Measurements from ENCODE around the gene CCDC15.
"Not testable (repeated sequence)": the region's sequence is repeated elsewhere in the genome, so short reads cannot be mapped to it uniquely, and the experiment has no call there.

CCDC15 gene

GRCh38 chr11:125056111-125056510 is 102.1 kb downstream of the CCDC15 start:
- not testable (repeated sequence) for H3K4me1 ChIP-seq (ENCODE audit: control insufficient read depth, insufficient read depth, low read length); H3K27ac ChIP-seq (ENCODE audit: low read depth, low read length); H3K27me3 ChIP-seq (ENCODE audit: control insufficient read depth, insufficient read depth, low read length); H3K36me3 ChIP-seq (ENCODE audit: control insufficient read depth, insufficient read depth, low read length); H3K4me3 ChIP-seq (ENCODE audit: low read depth, low read length); H3K9ac ChIP-seq (ENCODE audit: low read length); H3K9me3 ChIP-seq (ENCODE audit: control insufficient read depth, insufficient read depth, low read depth, low read length)

DNA sequence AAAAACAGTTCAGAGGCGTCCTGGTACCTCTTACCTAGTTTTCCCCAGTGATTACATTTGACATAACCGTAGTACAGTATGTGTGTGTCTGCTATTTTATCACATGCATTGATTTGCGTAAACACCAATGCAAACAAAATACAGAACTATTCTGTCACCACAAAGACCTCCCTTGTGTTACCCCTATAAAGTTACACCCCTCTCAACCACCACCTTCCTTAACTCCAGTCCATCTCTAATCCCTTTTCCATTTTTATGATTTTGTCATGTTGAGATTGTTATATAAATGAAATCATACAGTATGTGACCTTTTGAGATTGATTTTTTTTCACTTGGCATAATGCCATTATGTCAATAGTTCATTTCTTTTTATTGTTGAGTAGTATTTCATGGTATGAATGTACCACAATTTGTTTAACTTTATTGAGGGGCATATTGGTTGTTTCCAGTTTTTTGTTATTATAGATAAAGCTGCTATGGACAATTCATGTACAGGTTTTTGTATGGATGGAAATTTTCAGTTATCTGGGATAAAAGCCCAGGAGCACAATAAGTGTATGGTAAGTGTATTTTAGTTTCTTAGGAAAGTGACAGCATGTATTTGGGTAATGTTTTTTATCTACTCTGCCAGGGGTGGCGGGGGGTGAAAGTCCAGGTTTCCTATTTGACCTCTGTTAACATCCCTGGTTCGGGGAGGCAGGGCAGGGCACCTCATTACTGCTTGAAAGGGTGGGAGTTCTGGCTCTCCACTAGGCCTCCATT is 103.1 kb downstream of the CCDC15 start:
- no peaks in the 10 kb centered on the region; the same call in 1 of the 2 replicates for H3K4me1 ChIP-seq (ENCODE audit: control insufficient read depth, insufficient read depth, low read length)
- no peak overlapping the region for H3K9ac ChIP-seq (ENCODE audit: low read length)
- H3K4me3 ChIP-seq (ENCODE audit: low read depth, low read length) = no peak overlapping the region
- peaks cover 17% of the 10 kb centered on the region for H3K27me3 ChIP-seq (ENCODE audit: control insufficient read depth, insufficient read depth, low read length)
- H3K36me3 ChIP-seq (ENCODE audit: control insufficient read depth, insufficient read depth, low read length) = no peaks in the 10 kb centered on the region
- no peak overlapping the region for H3K27ac ChIP-seq (ENCODE audit: low read depth, low read length)
- no peaks in the 10 kb centered on the region for H3K9me3 ChIP-seq (ENCODE audit: control insufficient read depth, insufficient read depth, low read depth, low read length)

GRCh38 chr11:125057693-125058016 is 103.7 kb downstream of the CCDC15 start:
- H3K27me3 ChIP-seq (ENCODE audit: control insufficient read depth, insufficient read depth, low read length) = peaks cover 22% of the 10 kb centered on the region
- H3K4me1 ChIP-seq (ENCODE audit: control insufficient read depth, insufficient read depth, low read length) = no peaks in the 10 kb centered on the region; the same call in 1 of the 2 replicates
- no peak overlapping the region for H3K9ac ChIP-seq (ENCODE audit: low read length)
- no peak overlapping the region for H3K4me3 ChIP-seq (ENCODE audit: low read depth, low read length)
- no peaks in the 10 kb centered on the region for H3K36me3 ChIP-seq (ENCODE audit: control insufficient read depth, insufficient read depth, low read length)
- no peaks in the 10 kb centered on the region for H3K9me3 ChIP-seq (ENCODE audit: control insufficient read depth, insufficient read depth, low read depth, low read length)
- H3K27ac ChIP-seq (ENCODE audit: low read depth, low read length) = no peak overlapping the region

DNA sequence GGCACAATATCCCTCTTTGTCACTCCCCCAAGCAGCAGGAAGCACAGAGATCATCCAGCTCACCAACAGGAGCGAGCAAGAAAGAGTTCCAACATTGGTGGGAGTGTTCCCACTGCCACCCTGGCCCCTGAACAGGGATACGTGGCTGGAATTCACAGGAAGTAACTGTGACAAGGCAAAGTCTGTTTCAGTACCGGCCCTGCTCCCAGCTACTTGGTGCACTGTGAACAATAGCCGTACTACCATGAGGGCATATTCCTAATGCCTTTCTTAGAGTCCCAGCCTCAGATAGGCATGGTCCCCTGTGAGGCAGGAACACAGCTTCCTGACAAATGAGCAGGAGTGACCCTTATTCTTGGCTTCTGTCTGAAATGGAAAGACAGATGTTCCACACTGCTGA is 107.3 kb downstream of the CCDC15 start:
- Histone ChIP-seq H3K4me1 (ENCODE audit: control insufficient read depth, insufficient read depth, low read length) (no peaks in the 10 kb centered on the region; the same call in 1 of the 2 replicates), H3K9me3 (ENCODE audit: control insufficient read depth, insufficient read depth, low read depth, low read length) (no peaks in the 10 kb centered on the region), H3K9ac (ENCODE audit: low read length) (no peak overlapping the region), H3K4me3 (ENCODE audit: low read depth, low read length) (no peak overlapping the region), H3K27ac (ENCODE audit: low read depth, low read length) (no peak overlapping the region), H3K36me3 (ENCODE audit: control insufficient read depth, insufficient read depth, low read length) (no peaks in the 10 kb centered on the region), H3K27me3 (ENCODE audit: control insufficient read depth, insufficient read depth, low read length) (peaks cover 57% of the 10 kb centered on the region)

DNA sequence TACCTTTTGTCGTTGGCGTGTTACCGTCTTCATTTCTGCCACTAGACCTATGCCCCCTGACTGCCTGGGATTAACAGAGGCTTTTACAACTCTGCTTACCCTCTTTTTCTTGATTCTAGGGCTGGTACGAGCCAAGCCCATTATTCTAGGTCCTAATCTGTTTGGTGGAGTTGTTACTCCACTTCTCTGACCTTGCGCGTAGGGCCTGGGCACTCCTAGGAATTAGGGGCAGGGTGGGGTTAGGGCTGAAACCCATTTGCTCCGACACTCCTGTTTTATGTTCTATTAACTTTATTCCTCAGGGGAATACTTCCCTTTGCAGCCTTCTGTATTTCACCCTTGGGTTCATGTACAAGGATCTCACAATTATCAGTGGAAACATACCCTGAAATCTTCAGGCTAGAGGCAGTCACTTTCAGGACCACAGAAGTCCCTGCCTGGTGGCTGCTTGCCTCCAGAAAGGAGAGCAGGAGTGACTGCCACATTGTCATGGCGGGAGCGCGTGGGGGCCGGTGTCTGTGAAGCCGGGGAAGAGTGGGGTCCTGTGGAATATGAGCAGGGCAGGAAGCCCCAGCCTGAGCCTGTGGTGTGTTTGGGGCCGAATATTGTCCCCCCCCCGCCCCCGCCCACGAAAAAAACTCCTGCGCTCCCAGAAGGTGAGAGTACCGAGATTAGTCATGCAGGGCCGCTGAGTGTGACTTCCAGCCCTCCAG is 108.4 kb downstream of the CCDC15 start:
- Histone ChIP-seq H3K27ac (ENCODE audit: low read depth, low read length) (no peak overlapping the region), H3K9me3 (ENCODE audit: control insufficient read depth, insufficient read depth, low read depth, low read length) (no peaks in the 10 kb centered on the region), H3K4me1 (ENCODE audit: control insufficient read depth, insufficient read depth, low read length) (no peaks in the 10 kb centered on the region; the same call in 1 of the 2 replicates), H3K27me3 (ENCODE audit: control insufficient read depth, insufficient read depth, low read length) (peaks cover 57% of the 10 kb centered on the region), H3K9ac (ENCODE audit: low read length) (peak overlapping the region; percentile 52), H3K36me3 (ENCODE audit: control insufficient read depth, insufficient read depth, low read length) (no peaks in the 10 kb centered on the region), H3K4me3 (ENCODE audit: low read depth, low read length) (peak overlapping the region; percentile 80)

DNA sequence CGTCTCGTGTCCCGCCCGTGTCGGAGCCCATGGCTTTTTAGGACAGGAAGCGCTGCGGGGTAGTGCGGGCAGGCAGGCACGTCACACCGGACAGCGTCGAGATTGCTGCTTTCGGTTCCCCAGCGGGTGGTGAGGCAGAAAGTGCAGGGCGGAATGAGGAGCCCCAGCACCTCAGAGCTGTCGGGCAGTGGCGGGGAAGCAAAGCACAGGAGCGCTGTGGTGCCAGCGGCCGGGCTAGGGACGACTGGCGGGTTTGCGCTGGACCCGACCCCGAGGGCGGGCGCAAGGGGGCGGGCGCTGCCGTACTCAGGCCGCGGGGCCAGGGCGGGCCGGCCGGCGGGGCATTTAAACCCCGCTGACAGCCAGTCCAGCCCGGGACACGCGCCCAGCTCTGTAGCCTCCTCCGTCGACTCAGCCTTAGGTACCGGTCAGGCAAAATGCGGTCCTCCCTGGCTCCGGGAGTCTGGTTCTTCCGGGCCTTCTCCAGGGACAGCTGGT is 109.0 kb downstream of the CCDC15 start, which contains the start of gene SLC37A2:
SLC37A2 (plus strand) TSS at position 375 of the 498 bp plus-strand sequence; CDS start at position 438, 63 bp downstream.
- H3K36me3 ChIP-seq (ENCODE audit: control insufficient read depth, insufficient read depth, low read length) = no peaks in the 10 kb centered on the region
- no peak within 1 kb of the TSS for H3K27ac ChIP-seq (ENCODE audit: low read depth, low read length)
- H3K4me1 ChIP-seq (ENCODE audit: control insufficient read depth, insufficient read depth, low read length) = no peaks in the 10 kb centered on the region; the same call in 1 of the 2 replicates
- H3K4me3 ChIP-seq (ENCODE audit: low read depth, low read length) = peak within 1 kb of the TSS; percentile 80
- H3K9ac ChIP-seq (ENCODE audit: low read length) = peak within 1 kb of the TSS; percentile 52
- H3K27me3 ChIP-seq (ENCODE audit: control insufficient read depth, insufficient read depth, low read length) = peaks cover 57% of the 10 kb centered on the region
- no peaks in the 10 kb centered on the region for H3K9me3 ChIP-seq (ENCODE audit: control insufficient read depth, insufficient read depth, low read depth, low read length)

- Histone ChIP-seq H3K4me1 (ENCODE audit: control insufficient read depth, insufficient read depth, low read length) (no peaks in the 10 kb centered on the region; the same call in 1 of the 2 replicates), H3K4me3 (ENCODE audit: low read depth, low read length) (peak overlapping the region; percentile 80), H3K9ac (ENCODE audit: low read length) (peak overlapping the region; percentile 26), H3K36me3 (ENCODE audit: control insufficient read depth, insufficient read depth, low read length) (no peaks in the 10 kb centered on the region), H3K27me3 (ENCODE audit: control insufficient read depth, insufficient read depth, low read length) (peaks cover 57% of the 10 kb centered on the region), H3K27ac (ENCODE audit: low read depth, low read length) (no peak overlapping the region), H3K9me3 (ENCODE audit: control insufficient read depth, insufficient read depth, low read depth, low read length) (no peaks in the 10 kb centered on the region)
Measured at GRCh38 chr11:125063429-125064043, 109.5 kb downstream of the CCDC15 start.

DNA sequence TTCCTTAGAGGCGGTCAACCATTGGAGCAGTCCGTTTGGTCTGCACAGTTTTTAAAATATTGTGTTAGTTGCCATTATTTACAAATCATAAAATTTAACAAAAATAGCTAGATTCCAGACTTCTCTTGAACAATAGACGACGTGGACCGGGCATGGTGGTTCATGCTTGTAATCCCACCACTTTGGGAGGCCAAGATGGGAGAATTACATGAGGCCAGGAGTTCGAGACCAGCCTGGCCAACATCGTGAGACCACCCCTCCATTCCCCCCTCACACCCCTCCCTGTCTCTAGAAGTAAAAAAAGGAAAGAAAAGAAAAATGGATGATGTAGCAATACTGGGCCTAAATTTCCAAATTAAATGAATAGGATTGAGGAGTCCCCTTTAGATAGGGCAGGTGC is 110.1 kb downstream of the CCDC15 start:
- Histone ChIP-seq H3K27ac (ENCODE audit: low read depth, low read length) (no peak overlapping the region), H3K4me1 (ENCODE audit: control insufficient read depth, insufficient read depth, low read length) (no peaks in the 10 kb centered on the region; the same call in 1 of the 2 replicates), H3K4me3 (ENCODE audit: low read depth, low read length) (peak overlapping the region; percentile 80), H3K27me3 (ENCODE audit: control insufficient read depth, insufficient read depth, low read length) (peaks cover 57% of the 10 kb centered on the region), H3K36me3 (ENCODE audit: control insufficient read depth, insufficient read depth, low read length) (no peaks in the 10 kb centered on the region), H3K9me3 (ENCODE audit: control insufficient read depth, insufficient read depth, low read depth, low read length) (no peaks in the 10 kb centered on the region), H3K9ac (ENCODE audit: low read length) (no peak overlapping the region)

DNA sequence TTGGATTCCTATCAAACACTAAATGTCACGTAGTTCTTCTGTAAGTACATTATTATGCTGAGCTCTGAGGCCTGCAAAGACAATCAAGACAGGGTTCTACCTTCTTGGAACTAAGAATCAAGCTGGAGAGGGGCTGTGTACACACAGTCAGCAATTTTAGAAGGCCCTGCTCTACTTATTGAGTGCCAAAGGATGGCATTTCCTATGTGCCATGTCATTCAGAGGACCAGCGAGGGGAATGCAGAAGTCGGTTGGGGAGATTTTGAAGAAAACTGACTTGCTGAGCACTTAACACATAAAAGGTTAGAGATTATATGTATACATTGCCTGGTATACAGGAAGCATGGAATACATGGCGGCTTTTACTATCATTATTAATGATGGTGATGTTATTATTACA is 114.4 kb downstream of the CCDC15 start:
- H3K9ac ChIP-seq (ENCODE audit: low read length) = no peak overlapping the region
- no peaks in the 10 kb centered on the region for H3K36me3 ChIP-seq (ENCODE audit: control insufficient read depth, insufficient read depth, low read length)
- H3K27me3 ChIP-seq (ENCODE audit: control insufficient read depth, insufficient read depth, low read length) = peaks cover 28% of the 10 kb centered on the region
- H3K4me3 ChIP-seq (ENCODE audit: low read depth, low read length) = no peak overlapping the region
- H3K27ac ChIP-seq (ENCODE audit: low read depth, low read length) = no peak overlapping the region
- H3K9me3 ChIP-seq (ENCODE audit: control insufficient read depth, insufficient read depth, low read depth, low read length) = no peaks in the 10 kb centered on the region
- H3K4me1 ChIP-seq (ENCODE audit: control insufficient read depth, insufficient read depth, low read length) = peaks cover 13% of the 10 kb centered on the region

GRCh38 chr11:125069008-125069407 is 115.0 kb downstream of the CCDC15 start:
- H3K4me3 ChIP-seq (ENCODE audit: low read depth, low read length) = no peak overlapping the region
- peaks cover 22% of the 10 kb centered on the region for H3K27me3 ChIP-seq (ENCODE audit: control insufficient read depth, insufficient read depth, low read length)
- H3K9me3 ChIP-seq (ENCODE audit: control insufficient read depth, insufficient read depth, low read depth, low read length) = no peaks in the 10 kb centered on the region
- no peak overlapping the region for H3K9ac ChIP-seq (ENCODE audit: low read length)
- no peaks in the 10 kb centered on the region for H3K36me3 ChIP-seq (ENCODE audit: control insufficient read depth, insufficient read depth, low read length)
- H3K4me1 ChIP-seq (ENCODE audit: control insufficient read depth, insufficient read depth, low read length) = peaks cover 13% of the 10 kb centered on the region
- H3K27ac ChIP-seq (ENCODE audit: low read depth, low read length) = no peak overlapping the region

DNA sequence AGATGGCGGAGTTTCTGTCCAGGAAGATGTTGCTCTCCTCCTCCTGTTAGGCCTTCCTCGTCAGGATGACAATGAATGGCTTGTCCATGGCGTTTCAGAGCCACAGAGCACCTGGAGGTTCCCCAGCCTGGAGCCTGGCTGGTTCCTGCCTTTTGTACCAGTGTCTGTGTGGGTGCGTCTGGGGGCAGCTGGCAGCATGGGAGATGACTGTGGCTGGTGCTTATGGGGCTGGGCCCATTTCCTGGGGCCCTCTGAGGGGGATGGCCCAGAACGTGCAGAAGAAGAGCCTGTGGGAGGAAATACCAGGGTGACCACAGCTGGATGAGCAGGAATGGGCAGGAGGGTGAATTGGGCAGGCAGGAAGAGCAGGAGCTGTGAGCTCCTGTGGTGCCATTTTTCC is 115.8 kb downstream of the CCDC15 start:
- Histone ChIP-seq H3K9ac (ENCODE audit: low read length) (no peak overlapping the region), H3K27me3 (ENCODE audit: control insufficient read depth, insufficient read depth, low read length) (peaks cover 14% of the 10 kb centered on the region), H3K27ac (ENCODE audit: low read depth, low read length) (no peak overlapping the region), H3K4me3 (ENCODE audit: low read depth, low read length) (no peak overlapping the region), H3K36me3 (ENCODE audit: control insufficient read depth, insufficient read depth, low read length) (no peaks in the 10 kb centered on the region), H3K9me3 (ENCODE audit: control insufficient read depth, insufficient read depth, low read depth, low read length) (no peaks in the 10 kb centered on the region), H3K4me1 (ENCODE audit: control insufficient read depth, insufficient read depth, low read length) (peaks cover 13% of the 10 kb centered on the region)

Measured in HUES6 (cell line).